Gastroesophageal sphincter (tissue), 3 donors: ENCODE data around the gene MBD6.

Experiments used
- CTCF ChIP-seq, 4 experiments: fragments of 200-600 bp in 2 of 4; fragments of 450-650 bp in 2 of 4; sonication (generic) in 1 of 4; IDR thresholded peaks; one replicate each; pipeline ENCODE4 v1.5.1; 2017 to 2019; ENCODE audit warnings: antibody characterized with exemption in 4 of 4, mild to moderate bottlenecking in 2 of 4, moderate library complexity in 2 of 4
- EP300 ChIP-seq: sonication (generic); formaldehyde crosslinking; IDR thresholded peaks from one replicate; pipeline ENCODE4 v1.6.1; 2017; ENCODE audit warnings: antibody characterized with exemption, mild to moderate bottlenecking
- POLR2A ChIP-seq, 2 donors: fragments of 450-650 bp; IDR thresholded peaks; one replicate each; pipeline ENCODE4 v1.6.1; 2017; ENCODE audit warnings: antibody characterized with exemption in 2 of 2, mild to moderate bottlenecking in 2 of 2, moderate library complexity in 1 of 2
- POLR2AphosphoS5 ChIP-seq: sonication (generic); formaldehyde crosslinking; IDR thresholded peaks from one replicate; pipeline ENCODE4 v1.6.1; 2017; ENCODE audit warnings: antibody characterized with exemption

- no peak for TF ChIP-seq CTCF (IDR thresholded peaks at IDR 0.05)
- no peak for TF ChIP-seq POLR2A (IDR thresholded peaks at IDR 0.05)
- no peak for TF ChIP-seq POLR2AphosphoS5
- TF ChIP-seq EP300: no peak
Measured at GRCh38 chr12:57577981-57578758, 55.5 kb downstream of the MBD6 start.
